ENCODE results near the gene PPP1R14C.
A peak's percentile ranks its signal among the peaks of the same experiment; 100 is the strongest.

The PPP1R14C gene

DNA sequence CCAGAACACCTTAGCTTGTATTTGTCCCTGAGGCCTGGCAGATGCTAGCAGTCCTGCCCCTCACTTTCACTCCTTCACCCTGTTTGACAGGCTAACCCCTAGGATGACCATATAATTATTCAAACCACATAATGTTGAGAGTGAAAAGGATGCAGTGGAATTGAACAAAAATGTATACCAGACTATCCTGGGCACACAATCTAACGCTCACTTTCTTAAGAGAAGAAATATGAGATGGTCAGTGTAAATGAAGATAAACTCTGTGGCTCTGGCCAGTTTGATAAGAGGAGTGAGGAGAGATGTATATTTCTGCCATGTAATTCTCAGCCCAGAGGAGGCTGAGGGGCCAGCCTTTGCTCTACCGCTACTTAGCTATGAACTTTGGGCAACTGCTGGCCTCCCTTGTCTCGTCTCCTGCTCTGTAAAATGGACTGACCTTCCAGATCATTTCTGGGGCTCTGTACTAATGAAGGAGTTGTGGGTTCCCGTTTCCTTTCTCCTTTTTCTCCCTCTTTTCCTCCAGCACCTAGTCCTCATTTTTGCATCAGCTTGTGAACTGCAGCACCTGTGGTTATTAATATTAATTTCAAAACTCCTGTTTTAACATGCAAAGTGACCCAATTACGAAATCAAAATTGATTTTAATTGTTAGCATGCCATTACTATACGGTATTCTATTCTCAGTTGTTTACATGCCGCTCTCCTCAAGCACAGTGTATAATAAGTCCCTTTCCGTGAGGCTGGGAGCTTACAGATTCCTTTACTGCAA lies 133.5 kb downstream of the PPP1R14C start:
- ChIA-PET POLR2A (ENCODE audit: low non-redundant PET) (interaction anchor here (0.6 kb wide), 1 partner anchor 13 kb away, joined by 3 read pairs; no protein-coding TSS in a partner anchor), CTCF (no interaction called here)
- TF ChIP-seq, protein P1, sequence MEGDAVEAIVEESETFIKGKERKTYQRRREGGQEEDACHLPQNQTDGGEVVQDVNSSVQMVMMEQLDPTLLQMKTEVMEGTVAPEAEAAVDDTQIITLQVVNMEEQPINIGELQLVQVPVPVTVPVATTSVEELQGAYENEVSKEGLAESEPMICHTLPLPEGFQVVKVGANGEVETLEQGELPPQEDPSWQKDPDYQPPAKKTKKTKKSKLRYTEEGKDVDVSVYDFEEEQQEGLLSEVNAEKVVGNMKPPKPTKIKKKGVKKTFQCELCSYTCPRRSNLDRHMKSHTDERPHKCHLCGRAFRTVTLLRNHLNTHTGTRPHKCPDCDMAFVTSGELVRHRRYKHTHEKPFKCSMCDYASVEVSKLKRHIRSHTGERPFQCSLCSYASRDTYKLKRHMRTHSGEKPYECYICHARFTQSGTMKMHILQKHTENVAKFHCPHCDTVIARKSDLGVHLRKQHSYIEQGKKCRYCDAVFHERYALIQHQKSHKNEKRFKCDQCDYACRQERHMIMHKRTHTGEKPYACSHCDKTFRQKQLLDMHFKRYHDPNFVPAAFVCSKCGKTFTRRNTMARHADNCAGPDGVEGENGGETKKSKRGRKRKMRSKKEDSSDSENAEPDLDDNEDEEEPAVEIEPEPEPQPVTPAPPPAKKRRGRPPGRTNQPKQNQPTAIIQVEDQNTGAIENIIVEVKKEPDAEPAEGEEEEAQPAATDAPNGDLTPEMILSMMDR (conservative IDR thresholded peaks at IDR 0.05; ENCODE audit: low read depth), result no peak
- DNase-seq (ENCODE audit: low spot score), result no peak
- no peak overlapping the region for H3K27ac ChIP-seq

DNA sequence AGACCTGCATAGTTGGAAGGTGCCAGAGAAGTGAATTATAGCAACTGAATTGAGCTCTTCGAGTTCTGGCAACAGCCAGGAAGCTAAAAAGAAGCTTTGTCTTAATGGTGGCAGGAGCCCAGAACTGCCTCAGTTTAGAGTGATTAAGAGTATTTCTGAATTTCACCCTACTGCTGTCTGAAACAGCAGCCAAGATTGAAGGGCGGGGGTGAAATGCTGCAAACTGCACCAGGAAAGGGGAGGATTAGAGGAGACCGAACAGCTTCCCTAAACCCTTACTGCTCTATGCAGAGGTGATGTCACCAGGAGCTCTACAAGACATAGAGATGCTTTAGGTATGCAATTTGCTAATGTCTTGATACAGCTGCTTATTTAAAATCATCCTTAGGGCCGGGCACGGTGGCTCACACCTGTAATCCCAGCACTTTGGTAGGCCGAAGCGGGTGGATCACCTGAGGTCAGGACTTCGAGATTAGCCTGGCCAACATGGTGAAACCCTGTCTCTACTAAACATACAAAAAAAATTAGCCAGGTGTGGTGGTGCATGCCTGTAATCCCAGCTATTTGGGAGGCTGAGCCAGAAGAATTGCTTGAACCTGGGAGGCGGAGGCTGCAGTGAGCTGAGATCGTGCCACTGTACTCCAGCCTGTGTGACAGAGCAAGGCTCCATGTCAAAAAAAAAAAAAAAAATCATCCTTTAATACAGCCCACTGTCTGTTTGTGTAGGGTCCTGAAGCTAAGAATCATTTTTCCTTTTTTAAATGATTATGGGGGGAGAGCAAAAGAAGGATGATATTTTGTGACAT lies 134.3 kb downstream of the PPP1R14C start:
- TF ChIP-seq, protein P1 (conservative IDR thresholded peaks at IDR 0.05; ENCODE audit: low read depth), result no peak
- H3K27ac ChIP-seq, result peak overlapping the region; percentile 66
- DNase-seq (ENCODE audit: low spot score), result no peak
- CTCF ChIA-PET, result no interaction called here
- POLR2A ChIA-PET (ENCODE audit: low non-redundant PET), result interaction anchor here (0.7 kb wide), 1 partner anchor 64 kb away, joined by 3 read pairs; no protein-coding TSS in a partner anchor

DNA sequence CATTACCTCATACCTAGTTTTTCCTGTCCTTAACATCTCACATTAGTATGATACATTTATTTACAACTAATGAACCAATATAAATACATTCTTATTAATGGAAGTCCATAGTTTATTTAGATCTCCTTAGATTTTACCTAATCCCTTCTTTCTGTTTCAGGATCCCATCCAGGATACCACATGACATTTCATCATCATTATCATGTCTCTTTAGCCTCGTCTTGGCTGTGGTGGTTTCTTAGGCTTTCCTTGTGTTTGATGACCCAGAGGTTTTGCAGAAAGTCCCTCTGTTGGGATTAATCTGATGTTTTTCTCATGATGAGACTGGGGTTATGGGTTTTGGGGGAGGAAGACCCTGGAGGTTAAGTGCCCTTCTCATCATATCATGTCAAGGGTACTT lies 136.7 kb downstream of the PPP1R14C start:
- ChIA-PET POLR2A (ENCODE audit: low non-redundant PET) (no interaction called here), CTCF (no interaction called here)
- TF ChIP-seq, protein P1 (conservative IDR thresholded peaks at IDR 0.05; ENCODE audit: low read depth), result no peak
- no peak for DNase-seq (ENCODE audit: low spot score)
- H3K27ac ChIP-seq, result no peak overlapping the region

DNA sequence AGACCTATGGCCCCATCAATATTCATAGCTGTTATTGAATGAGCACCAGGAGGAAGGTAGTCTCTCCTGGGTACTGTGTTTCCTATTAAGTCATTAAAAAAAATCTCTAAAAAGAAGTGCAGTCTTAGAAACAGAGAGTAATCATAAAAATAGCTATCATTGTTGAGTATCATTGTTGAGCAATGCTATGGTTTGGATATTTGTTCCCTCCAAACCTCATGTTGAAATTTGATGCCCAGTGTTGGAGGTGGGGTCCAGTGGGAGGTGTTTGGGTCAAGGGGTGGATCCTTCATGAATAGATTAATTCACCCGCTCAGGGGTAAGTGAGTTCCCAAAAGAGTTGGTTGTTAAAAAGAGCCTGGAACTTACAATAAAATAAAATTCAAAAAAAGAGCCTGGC lies 137.9 kb downstream of the PPP1R14C start:
- TF ChIP-seq, protein P1 (conservative IDR thresholded peaks at IDR 0.05; ENCODE audit: low read depth), result no peak
- ChIA-PET POLR2A (ENCODE audit: low non-redundant PET) (no interaction called here), CTCF (interaction anchor here (1.1 kb wide), 1 partner anchor 9 kb away, joined by 6 read pairs; no protein-coding TSS in a partner anchor)
- DNase-seq (ENCODE audit: low spot score), result no peak
- no peak overlapping the region for H3K27ac ChIP-seq

DNA sequence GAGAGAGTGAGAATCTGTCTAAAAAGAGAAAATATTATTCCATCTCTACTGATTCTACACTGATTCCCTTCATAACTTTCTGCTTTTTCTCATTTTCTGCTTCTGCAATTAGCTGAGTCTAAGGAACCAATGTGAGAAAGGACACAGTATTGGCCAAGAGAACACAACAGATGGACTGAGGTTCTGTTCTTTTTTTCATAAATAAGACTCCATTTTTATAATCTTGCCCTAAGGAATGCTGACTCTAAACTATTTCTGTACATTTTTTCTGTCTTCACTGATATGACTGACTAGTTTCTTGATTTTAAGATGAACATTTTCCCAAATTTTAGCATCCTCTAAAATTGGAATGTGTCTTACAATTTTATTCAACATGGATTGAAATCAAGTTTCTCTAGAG lies 138.9 kb downstream of the PPP1R14C start:
- CTCF ChIA-PET, result interaction anchor here (0.6 to 1.1 kb wide), 2 partner anchors 10 to 228 kb away, joined by 3 to 6 read pairs; no protein-coding TSS in a partner anchor
- DNase-seq (ENCODE audit: low spot score), result no peak
- TF ChIP-seq, protein P1 (conservative IDR thresholded peaks at IDR 0.05; ENCODE audit: low read depth), result no peak
- no peak overlapping the region for H3K27ac ChIP-seq
- POLR2A ChIA-PET (ENCODE audit: low non-redundant PET), result no interaction called here

DNA sequence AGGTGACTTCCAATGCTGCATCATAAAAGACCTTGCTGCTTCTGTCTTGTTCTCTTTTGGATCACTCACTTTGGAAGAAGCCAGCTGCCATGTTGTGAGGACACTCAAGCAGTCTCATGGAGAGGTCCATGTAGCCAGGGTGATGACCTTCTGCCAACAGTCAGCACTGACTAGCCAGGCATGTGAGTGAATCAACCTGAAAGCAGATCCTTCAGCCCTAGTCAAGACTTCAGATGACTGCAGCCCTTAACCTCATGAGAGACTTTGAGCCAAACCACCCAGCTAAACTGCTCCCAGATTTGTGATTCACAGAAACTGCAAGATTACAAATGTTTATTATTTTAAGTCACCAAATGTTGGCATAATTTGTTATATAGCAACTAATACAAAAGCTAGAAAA lies 140.0 kb downstream of the PPP1R14C start:
- ChIA-PET CTCF (no interaction called here), POLR2A (ENCODE audit: low non-redundant PET) (no interaction called here)
- no peak for DNase-seq (ENCODE audit: low spot score)
- no peak overlapping the region for H3K27ac ChIP-seq
- TF ChIP-seq, protein P1 (conservative IDR thresholded peaks at IDR 0.05; ENCODE audit: low read depth), result no peak

All from RWPE1 (cell line).